Measurements from ENCODE around the gene GCSAML.
"Not testable (repeated sequence)": the region's sequence is repeated elsewhere in the genome, so short reads cannot be mapped to it uniquely, and the experiment has no call there.

GCSAML gene

DNA sequence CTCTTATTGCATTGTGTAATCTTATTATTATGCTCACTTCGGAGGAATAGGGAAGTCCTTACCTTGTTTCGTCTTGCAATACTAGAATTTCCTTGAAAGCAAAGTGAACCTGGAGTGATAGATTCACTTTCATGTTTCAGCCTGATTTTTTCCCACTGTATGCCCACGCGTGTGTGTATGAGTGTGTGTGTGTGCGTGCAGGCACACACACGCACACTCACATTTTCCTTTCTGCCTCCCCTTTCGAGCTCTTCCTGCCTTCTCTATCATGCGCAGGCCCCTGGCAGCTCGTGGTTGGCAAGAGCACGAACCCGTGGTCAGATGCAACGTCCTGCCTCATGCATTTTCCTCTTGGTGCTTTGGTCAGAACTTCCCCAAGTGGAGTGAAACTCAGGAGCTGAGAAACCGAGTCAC lies at the start of gene GCSAML:
Gene GCSAML (plus strand): TSS at position 366 of the 414 bp plus-strand sequence. CDS start 58 bp downstream, outside the sequence.
- DNase-seq, result no peak

DNA sequence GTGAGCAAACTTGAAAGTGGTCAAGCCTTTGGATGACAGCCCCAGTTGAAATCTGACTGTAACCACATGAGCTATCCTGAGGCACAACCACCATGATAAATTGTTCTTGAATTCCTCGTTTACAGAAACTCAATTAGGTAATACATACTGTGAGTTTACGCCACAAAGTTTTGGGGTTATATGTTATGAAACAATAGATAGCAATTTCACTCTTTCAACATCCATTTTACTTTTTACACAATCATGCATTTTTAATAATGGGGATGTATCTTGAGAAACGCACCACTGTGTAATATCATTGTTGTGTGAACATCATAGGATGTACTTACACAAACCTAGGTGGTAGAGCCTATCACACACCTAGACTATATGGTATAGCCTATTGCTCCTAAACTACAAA lies 48.1 kb upstream of the GCSAML start:
- DNase-seq, result no peak

DNA sequence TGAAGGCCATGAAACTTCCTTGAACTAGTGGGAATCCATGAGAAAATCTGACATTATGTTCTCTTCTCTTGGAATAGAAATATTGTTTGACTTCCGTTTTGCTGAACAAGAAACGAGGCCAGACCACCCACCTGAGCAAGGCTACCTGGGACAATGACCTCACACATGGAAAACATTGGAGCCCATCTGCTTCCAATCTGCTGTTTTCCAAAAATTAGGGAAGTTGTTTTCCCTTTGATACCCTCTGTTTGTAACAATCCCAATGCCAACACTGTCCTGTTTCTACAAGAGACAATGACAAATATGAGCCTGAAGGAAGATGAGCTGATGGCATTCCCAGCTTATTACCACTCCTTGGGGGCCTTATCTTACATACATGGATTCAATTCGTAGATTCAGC lies 42.1 kb upstream of the GCSAML start:
- DNase-seq, result no peak

DNA sequence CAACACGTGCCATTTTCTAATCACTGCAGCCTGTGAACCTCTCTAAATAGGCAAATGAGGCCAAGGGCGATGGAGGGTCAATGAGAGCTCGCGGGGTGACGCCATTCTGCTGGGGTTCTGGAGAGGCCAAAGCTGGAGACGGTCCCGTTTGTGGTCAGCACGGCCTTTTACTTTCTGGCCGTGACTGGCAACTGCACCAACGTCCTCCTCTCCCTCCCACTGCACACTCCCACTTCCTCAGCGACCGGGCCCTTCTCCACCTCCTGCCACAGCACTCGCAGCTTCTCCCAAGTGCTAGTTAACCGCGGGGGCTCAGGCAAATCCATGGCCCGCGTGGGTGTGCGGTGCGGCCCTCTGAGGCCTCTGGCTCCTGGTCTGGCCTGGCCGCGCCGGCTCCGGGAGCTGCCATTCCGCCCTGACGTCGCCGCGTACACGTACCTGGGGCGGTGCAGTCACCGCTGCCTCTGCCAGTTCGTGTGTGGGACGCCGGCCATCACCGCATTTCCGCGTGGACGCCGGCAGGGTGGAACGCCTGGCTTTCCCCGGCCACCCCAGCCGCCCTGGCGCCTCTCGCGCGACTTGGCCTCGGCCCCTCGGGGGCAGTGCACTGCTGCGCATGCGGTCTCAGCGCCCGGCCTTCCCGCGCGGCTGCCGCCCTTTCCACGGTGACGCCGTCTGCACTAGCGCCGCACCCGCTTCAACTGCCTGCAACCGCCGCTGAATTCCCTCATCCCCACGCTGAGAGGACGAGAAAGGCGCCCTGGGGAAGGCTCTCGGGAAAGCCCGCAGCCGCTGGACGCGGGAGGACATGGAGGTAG lies 30.9 kb upstream of the GCSAML start:
- no peak for DNase-seq

DNA sequence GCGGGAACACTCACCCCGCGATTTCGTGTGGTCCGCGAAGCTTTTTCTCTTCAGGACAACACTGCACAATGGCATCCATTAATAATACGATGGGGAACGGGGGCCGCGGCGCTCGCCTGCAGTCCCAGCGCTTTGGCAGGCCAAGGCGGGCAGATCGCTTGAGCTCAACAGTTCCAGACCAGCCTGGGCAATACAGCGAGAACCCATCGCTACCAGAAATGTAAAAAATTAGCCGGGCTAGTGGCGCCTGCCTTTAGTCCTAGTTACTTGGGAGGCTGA lies 30.4 kb upstream of the GCSAML start:
- DNase-seq, result no peak

DNA sequence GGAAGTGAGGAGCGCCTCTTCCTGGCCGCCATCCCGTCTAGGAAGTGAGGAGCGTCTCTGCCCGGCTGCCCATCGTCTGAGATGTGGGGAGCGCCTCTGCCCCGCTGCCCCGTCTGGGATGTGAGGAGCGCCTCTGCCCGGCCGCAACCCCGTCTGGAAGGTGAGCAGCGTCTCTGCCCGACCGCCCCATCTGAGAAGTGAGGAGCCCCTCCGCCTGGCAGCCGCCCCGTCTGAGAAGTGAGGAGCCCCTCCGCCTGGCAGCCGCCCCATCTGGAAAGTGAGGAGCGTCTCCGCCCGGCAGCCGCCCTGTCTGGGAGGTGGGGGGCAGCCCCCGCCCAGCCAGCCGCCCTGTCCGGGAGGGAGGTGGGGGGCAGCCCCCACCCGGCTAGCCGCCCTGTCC lies 27.0 kb upstream of the GCSAML start:
- not testable (repeated sequence) for DNase-seq

DNA sequence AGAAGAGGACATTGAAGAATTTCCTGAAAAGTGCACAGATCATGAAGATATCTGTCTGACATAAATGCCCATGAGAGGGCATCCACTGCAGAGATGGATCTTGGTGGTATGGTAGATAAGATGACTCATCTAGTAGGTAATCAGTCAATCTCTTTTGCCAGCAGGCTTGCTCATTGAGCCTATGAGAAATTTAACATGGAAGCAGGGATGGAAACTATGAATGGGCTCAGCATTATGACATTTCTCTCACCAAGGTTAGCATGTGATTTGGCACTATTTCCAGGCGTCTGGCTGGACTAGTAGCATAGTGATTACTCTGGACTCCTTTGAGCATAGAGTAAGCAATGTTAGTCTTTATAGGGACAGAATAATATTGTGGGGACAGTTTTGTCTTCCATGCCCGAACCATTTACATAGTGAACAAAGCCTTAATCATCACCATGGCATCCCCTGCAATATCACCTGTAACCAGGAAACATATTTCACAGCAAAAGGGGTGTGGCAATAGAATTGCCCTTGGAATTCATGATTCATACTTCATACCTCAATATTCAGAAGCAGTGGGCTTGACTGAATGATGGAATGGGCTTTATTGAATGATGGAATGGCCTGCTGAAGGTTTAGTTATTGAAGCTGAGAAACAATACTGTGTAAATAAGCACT lies 20.0 kb upstream of the GCSAML start:
- DNase-seq, result no peak

DNA sequence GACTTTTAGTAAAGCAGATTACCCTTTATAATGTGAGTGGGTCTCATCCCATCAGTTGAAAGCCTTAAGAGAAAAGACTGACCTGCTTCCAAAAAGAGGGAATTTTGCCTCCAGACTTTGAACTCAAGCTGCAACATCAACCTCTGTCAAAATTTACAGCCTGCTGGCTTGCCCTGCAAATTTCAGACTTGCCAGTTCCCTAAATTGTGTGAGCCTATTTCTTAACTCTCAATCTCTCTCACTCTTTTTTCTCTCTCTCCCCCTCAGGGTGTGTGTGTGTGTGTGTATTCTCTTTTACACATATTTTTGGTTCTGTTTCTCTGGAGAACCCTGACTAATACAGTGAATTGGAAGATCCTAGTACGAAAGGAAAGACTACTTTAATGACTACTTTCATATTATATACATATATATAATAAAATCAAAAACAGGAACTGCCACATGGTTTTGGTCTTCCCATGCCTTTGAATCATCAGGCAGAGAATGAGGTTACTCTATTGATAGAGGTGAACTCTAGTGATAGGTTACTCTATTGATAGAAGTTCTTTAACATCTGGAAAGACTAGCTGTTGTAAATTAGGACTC lies 19.1 kb upstream of the GCSAML start:
- DNase-seq, result no peak

DNA sequence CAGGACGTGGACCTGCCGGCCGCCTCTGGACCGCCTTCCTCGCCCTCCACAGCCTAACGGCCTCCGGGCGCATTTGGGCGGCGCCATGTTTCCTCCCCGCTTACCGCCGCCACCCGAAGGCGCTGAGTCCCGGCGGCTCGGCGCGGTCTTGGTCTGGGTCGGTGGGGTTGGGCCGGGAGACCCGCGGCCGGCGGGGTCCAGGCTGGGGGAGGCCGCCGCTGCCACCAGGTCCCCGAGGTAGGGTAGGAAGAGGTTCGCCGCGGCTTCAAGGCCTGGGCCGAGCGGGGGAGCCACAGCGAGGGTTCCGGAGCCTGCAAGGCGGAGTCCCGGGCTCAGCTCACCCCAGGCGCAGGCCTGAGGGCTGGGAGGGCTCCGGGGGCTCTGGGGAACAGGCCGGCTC lies 18.1 kb upstream of the GCSAML start:
- no peak for DNase-seq

DNA sequence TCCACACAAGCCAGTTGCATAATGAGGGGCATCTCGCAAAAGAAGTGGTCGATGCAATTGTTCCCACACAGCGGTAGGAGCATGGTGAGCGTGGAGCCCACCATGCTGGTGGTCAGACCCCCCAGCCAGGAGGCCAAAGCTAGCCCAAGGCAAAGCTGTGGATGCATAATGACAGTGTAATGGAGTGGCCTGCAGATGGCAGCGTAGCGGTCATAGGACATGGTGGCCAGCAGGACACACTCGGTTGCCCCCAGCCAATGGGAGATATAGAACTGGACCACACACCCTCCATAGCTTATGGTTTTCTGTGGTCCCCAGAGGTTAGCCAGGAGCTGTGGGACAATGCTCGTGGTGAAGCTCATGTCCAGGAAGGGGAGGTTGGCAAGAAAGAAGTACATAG lies 17.0 kb upstream of the GCSAML start:
- no peak for DNase-seq

DNA sequence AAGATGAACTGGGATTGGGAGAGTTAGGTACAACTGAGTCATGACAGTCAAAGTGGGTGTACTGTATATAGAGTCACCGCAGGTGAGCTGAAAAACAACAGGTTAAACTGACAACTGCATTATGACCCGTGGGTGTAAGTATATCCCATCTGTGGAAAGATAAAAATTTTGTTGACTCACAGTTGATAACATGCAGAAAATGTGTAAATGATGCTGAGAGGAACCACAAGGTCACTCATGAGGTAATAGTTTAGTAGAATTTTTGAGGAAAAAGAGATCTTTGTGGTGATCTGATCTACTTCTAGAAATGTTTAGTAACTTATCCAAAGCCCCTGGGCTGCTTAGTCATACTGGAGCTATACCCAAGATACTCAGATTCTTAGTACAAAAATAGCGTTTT lies 13.5 kb upstream of the GCSAML start:
- DNase-seq, result no peak

DNA sequence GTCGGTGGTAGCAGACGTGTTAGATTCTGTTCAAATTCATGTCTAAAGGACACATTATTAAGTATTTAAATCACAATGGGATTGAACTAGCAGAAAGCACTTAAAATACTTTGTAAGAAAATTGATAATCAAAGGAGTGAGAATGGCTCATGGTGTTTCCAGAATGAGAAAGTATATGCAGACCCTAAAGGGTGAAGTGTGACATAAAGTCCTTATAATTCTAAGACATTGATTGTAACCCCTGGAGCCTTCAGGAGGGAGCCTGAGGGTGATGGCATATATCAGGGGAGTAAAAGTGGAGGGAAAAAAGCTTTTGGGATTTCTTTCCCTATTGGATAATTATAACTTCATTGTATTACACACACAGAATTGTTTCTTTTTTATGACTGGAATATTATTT lies 12.6 kb upstream of the GCSAML start, which contains the start of gene OR2C3:
Gene OR2C3 (minus strand): TSS at position 101 of the 400 bp plus-strand sequence. CDS start 3,929 bp downstream, outside the sequence.
- DNase-seq, result no peak

DNA sequence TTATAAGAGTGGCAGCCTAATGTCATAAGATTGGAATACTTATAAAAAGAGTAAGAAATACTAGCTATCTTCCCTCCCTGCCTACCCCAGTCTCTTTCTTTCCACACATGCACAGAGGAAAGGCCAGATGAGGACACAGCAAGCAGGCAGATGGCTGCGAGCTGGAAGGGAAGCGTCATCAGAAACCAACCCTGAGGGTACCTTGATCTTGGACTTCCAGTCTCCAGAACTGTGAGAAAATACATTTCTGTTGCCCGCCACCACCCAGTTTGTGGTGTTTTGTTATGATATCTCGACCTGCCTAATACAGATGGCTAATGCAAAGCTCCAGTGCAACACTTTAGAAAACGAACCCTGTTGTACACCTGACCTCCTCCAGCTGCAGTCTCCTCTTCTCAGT lies 10.4 kb upstream of the GCSAML start:
- DNase-seq, result no peak

DNA sequence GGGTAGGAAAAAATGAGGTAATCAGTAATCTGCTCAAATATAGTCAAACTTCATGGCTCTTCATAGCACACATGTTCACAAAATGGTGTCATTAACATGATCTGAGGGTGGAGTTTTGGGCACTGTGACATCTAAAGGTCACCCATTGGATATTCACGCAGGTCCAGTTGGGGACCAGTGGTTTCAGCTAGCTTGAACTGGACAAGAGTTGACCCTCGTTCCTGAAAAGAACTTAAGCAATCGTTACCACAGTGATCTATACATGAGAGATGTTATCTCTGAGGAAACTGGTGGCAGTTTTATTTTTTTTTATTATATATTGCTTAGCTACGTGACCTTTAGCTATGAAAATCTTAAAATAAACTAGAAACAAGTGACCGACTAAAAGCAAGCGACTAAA lies 9.7 kb upstream of the GCSAML start:
- DNase-seq, result no peak

DNA sequence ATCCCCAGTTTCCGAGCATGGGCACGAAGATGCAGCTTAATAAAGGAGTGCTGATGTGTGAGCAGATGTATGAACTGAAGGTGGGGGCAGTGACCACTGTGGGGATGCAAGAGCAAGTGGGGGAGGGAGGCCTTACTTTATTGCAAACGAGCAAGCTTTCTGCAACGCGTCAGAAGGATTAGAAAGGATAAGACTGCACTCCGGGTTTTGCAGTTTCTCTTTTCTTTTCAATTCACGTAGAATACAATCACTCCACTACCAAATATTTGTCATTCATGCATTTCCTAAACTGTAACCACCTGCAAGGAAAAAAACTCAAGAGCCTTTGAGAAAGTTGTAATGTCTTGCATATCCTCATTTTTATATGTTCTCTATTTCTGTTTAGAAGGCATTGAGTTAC lies 8.4 kb upstream of the GCSAML start:
- DNase-seq, result no peak

DNA sequence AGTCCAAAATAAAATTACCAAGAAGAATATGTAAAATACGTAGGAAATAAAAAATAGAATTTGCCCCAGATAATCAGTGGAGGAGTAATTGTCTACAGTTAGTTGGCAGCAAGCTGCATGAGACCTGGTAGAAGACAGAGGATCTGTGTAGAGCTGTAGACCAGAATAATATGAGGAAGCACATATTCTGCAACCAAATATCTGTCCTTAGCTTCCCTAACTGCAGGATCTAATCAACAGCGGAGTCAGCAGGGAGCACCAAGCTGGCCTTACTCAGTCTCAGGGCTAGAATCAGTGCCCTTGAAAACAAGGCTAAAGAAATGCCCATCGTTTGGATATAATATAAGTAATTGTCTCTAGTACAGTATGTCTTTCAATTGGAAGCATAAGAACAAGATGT lies 6.1 kb upstream of the GCSAML start:
- DNase-seq, result no peak

DNA sequence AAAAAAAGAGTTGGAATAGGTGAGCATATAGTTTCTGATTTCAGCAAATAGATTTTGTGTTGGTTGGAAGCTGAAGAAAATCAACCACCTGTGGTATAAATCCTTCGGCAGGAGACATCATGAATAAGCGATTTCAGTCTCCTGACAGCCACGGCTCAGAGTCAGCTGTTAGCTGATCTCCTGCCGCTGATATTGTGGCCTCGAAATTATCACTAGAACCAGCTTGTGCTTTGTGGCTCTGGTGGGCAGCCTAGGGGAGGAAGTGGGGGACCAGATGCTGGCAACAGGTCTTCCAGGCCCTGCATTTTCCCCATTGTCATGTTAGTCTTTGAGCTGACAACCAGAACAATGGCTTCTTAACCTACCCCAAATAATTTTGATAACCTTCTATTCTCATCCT lies 842 bp upstream of the GCSAML start:
- DNase-seq, result no peak

DNA sequence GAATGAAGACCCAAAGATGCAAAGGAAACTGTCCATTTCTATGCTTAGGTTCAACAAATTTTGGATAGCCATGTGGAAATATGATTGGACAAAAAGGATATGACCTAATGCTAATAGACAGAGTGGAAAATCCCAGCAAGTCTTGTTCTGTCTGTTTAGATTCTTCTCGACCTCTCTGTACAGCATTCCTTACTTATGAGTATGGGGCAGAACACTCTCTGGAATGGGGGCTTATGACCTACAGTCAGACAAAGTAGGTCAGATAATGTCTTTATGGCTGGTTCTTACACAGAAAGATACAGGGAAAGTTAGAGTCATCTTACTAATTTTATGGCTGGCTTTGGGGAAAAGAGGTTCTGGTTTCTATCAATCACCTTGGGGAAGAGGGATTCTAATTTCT lies 2.8 kb downstream of the GCSAML start:
- no peak for DNase-seq

DNA sequence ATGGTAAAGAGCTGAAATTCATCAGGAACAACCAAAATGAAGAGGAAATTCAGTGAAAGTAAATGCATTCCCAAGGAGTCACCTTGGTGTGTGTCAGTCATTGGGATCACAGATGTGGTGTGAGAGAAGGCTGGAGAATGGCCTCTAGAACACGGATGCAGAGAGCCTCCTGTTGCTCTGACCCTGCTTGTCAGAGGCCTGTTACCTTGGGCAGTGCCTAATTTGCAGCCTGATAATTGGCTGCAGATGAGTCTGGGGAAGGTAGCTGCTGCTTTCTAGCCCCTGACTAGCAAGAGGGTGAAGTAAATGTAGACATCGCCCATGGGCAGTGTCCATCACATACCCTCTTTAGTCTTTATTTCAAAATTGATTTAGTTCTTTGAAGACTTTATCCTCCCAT lies 3.3 kb downstream of the GCSAML start:
- no peak for DNase-seq

DNA sequence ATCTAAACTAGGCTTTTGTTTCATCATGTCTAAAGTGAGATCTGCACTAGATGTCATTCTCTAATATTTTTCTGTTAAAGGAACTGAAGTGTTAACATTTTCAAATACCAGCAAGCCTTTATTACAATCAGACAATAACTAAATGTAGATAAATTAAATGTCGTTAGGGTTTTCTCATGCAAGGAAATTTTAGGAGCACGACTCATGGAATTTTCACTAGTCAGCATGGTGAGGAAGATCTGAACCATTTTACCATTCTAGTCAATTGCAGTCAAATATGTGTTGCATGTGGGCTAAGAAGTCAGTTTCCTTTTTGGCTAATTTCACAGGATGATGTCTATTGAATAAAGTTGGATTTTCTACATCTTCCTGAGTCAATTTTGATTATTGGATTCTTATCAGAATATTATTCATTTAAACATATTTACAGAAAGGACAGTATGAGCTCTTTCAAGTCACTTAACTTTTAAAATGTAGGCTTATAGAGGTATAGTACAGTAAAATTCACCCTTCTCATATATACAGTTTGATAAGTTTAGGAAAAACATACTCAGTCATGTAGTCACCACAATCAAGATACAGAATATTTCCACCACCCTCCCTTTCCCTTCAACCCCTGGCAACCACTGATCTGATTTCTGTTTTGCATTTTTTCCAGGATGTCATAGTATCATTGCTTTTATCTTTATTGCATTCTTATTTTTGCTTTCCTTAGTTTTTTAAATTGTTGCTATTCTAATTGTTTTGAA lies 9.2 kb downstream of the GCSAML start:
- DNase-seq, result no peak

DNA sequence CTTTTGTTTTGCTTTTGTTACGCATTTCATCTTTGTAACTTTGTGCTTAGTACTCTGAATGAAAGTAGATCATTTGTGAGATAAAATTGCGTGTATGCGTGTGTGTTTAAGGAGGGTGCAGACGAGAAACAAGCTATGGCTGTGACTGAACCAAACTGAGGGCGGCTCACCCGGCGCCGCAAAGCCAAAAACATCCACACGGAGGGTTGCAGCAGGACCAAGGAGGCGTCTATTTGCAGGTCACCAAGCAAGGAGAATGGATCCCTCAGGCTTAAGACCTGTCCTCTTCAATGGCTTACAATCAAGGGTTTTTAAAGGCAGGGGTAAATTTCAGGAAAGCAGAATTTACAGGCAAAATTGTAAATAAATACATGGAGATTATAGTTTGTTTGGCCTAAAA lies 12.8 kb downstream of the GCSAML start:
- DNase-seq, result no peak

DNA sequence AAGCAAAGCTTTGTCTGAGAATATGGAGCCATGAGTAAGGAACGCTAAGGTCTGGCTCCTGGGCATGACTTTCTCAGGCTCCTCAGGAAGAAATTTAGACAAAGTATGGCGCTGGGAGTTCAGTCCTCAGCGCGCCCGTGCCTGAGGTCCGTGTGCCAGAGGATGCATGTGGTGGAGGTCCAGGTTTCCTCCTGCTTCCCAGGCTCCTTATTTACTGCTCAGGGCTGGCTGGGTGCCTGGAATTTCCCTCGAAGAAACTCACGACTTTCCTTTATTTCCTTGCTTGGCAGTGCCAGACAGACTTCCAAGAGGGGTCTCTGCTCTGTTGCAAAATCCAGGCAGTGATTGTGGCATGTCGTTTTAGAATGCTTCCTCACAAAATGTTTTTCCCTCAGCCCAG lies 13.3 kb downstream of the GCSAML start:
- no peak for DNase-seq

DNA sequence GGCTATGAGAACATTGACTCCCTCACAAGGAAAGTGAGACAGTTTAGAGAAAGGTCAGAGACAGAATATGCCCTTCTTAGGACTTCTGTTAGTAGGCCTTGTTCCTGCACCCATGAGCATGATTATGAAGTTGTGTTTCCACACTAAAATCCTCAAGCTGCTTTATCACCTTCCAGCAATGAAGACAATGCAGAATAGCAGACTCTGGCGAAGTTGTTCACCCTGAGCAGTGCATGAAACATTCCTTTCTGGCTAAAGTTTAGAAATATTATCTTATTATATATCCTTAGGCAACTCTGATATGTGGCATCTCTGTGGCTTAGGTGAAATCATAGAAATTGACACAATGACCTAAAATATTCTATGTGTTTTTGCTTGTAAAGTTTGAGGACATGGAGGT lies 25.3 kb downstream of the GCSAML start:
- DNase-seq, result no peak

DNA sequence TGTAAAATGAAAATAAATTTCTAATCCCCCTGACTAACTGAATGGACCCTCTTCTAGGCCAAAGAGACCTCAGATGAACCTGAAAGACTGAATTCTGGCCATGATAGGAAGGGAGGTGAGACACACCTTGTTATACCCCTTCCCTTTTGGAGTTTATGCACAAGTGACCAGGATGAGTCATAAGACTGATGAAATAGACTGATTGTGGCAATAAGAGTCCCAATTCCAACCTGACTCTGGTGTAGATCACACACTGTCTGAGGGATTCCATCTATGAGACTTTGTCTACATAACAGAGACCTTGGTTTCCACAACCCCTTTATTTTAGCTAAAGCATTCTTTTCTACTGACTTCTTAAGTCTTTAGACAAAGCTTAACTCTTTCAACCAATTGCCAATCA lies 25.7 kb downstream of the GCSAML start:
- DNase-seq, result no peak
